ENCODE measurements around the gene LRBA.
"Not testable (repeated sequence)": the region's sequence is repeated elsewhere in the genome, so short reads cannot be mapped to it uniquely, and the experiment has no call there.

LRBA gene

DNA sequence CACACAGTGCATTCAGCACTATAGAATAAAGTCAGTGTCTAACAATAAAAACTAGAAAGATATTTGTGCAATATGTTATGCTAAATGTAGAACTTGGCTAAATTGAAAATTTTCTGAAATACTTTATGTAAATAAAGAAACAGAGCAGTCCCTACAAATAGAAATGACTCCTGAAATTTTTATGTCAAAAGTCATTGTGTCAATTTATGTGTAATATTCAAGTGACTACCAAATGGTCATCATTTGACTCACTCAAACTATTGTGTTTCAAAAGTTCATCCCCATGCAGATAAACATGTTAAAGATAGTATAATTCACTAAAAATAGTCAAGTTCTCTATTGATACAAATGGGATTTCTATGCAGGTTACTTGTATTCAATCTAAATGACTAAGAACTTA lies 17.9 kb downstream of the LRBA start:
- H3K27ac ChIP-seq, result no peak overlapping the region
- TF ChIP-seq, protein P1, sequence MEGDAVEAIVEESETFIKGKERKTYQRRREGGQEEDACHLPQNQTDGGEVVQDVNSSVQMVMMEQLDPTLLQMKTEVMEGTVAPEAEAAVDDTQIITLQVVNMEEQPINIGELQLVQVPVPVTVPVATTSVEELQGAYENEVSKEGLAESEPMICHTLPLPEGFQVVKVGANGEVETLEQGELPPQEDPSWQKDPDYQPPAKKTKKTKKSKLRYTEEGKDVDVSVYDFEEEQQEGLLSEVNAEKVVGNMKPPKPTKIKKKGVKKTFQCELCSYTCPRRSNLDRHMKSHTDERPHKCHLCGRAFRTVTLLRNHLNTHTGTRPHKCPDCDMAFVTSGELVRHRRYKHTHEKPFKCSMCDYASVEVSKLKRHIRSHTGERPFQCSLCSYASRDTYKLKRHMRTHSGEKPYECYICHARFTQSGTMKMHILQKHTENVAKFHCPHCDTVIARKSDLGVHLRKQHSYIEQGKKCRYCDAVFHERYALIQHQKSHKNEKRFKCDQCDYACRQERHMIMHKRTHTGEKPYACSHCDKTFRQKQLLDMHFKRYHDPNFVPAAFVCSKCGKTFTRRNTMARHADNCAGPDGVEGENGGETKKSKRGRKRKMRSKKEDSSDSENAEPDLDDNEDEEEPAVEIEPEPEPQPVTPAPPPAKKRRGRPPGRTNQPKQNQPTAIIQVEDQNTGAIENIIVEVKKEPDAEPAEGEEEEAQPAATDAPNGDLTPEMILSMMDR (conservative IDR thresholded peaks at IDR 0.05), result no peak

DNA sequence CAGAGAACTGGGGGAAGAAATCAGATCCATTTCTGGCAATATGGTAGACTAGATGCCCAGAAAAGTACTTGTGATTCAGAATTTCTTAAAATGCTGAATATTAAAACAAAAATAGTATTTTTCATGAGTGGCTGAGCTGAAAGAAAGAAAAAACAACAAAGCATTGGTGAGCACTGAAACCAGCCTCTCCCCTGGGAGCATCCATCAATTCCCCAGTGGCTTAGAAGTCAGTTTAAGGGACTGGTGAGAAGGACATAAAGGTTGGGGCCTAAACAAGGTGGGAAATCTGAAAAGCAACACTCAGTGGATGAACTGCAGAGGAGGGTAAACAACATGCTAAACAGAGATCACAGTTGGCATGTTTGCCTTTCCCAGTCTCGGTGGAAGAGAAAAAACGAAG lies 20.4 kb downstream of the LRBA start:
- TF ChIP-seq, protein P1 (conservative IDR thresholded peaks at IDR 0.05), result no peak
- H3K27ac ChIP-seq, result no peak overlapping the region

DNA sequence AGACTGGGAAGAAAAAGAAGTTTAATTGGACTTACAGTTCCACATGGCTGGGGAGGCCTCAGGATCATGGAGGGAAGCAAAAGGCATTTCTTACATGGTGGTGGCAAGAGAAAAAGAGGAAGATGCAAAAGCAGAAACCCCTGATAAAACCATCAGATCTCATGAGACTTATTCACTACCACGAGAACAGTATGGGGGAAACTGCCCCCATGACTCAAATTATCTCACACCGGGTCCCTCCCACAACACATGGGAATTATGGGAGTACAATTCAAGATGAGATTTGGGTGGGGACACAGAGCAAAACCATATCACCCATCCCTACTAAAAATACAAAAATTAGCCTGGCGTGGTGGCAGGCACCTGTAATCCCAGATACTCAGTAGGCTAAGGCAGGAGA lies 21.5 kb downstream of the LRBA start:
- not testable (repeated sequence) for H3K27ac ChIP-seq

DNA sequence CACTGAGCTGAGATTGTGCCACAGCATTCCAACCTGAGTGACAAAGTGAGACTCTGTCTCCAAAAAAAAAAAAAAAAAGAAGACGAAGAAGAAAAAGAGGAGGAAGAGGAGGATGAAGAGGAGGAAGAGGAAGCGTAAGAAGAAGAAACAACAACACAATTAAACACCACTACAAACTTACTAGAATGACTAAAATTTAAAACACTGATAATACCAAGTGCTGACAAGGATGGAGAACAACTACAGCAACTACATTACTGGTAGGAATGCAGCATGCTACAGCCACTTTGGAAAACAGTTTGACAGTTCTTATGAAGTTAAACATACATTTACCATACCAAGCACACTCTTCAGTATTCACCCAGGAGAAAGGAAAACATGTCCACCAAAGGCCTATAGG lies 24.1 kb downstream of the LRBA start:
- TF ChIP-seq, protein P1 (conservative IDR thresholded peaks at IDR 0.05), result no peak
- no peak overlapping the region for H3K27ac ChIP-seq

DNA sequence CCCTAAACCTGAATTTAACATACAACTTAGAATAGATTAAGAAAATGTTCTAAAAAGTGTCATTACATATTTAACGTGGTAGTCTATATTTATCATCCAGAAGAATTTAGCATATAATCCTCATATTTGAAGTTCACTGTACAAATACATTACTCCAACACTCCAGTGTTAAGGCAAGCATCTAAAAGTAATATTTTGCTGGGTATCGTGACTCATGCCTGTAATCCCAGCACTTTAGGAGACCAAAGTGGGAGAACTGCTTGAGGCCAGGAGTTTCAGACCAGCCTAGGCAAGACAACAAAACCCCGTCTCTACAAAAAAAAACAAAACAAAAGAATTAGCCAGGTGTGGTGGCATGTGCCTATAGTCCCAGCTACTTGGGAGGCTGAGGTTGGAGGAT lies 24.8 kb downstream of the LRBA start:
- TF ChIP-seq, protein P1 (conservative IDR thresholded peaks at IDR 0.05), result no peak
- no peak overlapping the region for H3K27ac ChIP-seq

DNA sequence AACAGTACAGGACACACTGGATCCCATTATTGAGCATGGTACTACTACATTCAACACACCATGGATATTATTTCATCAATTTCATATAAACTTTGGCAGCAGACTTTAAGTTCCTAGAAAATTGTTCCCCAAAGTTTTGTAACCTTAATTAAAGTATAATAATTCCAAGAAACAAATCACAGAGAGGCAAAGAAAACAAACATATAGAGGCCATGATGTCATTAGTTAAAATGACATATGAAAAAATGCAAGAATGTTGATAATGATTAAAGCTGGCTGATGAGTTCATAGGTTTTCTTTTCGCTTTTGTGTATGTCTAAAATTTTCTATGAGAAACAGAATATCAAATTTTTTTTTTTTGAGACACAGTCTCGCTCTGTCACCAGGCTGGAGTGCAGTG lies 26.8 kb downstream of the LRBA start:
- no peak overlapping the region for H3K27ac ChIP-seq
- TF ChIP-seq, protein P1 (conservative IDR thresholded peaks at IDR 0.05), result no peak

DNA sequence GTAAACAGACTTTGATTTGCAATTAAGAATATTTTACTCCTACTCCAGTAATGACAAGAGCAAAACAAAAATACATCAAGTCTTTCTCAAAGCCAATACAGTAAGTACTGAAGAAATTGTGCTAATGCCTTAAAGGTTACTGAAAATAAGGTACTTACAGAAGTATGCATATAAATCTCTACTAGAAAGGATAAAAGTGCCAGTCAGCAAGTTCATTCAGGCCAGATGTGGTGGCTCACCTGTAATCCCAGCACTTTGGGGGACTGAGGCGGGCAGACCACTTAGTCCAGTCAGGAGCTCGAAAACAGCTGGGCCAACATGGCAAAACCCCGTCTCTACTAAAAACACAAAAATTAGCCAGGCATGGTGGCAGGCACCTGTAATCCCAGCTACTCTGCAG lies 27.9 kb downstream of the LRBA start:
- TF ChIP-seq, protein P1 (conservative IDR thresholded peaks at IDR 0.05), result no peak
- H3K27ac ChIP-seq, result no peak overlapping the region

DNA sequence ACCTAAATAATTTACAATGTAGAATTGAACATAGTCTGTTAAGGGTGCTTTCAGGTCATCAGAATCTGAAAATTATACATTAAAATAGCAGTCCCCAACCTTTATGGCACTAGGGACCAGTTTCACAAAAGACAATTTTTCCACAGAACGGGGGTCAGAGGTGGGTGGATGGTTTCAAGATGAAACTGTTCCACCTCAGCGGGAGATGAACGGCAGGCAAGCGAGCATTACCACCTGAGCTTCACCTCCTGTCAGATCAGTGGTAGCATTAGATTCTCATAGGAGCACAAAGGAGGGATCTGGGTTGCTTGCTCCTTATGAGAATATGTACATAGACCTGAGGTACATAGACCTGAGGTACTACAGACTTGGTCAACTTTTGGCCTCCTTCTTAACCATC lies 29.0 kb downstream of the LRBA start:
- no peak overlapping the region for H3K27ac ChIP-seq
- TF ChIP-seq, protein P1 (conservative IDR thresholded peaks at IDR 0.05), result no peak
